Measurements from ENCODE around the gene PTTG1IP. TPM values are rescaled to one million over a fixed set of nuclear protein-coding genes. Genes with fewer than 3 reads are reported as not detected.
"Not testable (repeated sequence)": the region's sequence is repeated elsewhere in the genome, so short reads cannot be mapped to it uniquely, and the experiment has no call there.

PTTG1IP gene
- total RNA-seq, 1 donor from 2014 or later, result 172 TPM

- DNase-seq, result no peak
Measured at GRCh38 chr21:44881198-44881872, 7.8 kb upstream of the PTTG1IP start.

GRCh38 chr21:44880405-44881197, 7.1 kb upstream of the PTTG1IP start:
- no peak for DNase-seq

- not testable (repeated sequence) for DNase-seq
Measured at GRCh38 chr21:44879238-44879637, 5.7 kb upstream of the PTTG1IP start.

- no peak for DNase-seq
Measured at GRCh38 chr21:44878053-44878982, 4.8 kb upstream of the PTTG1IP start.

GRCh38 chr21:44876849-44877575, 3.5 kb upstream of the PTTG1IP start:
- no peak for DNase-seq

- DNase-seq, result peak; percentile 58
Measured at GRCh38 chr21:44875316-44875700, 1.8 kb upstream of the PTTG1IP start.

- DNase-seq, result peak; percentile 40
Measured at GRCh38 chr21:44874497-44875315, 1.2 kb upstream of the PTTG1IP start.

GRCh38 chr21:44874240-44874496, 678 bp upstream of the PTTG1IP start:
- DNase-seq, result no peak

- peak; percentile 36 for DNase-seq
Measured at GRCh38 chr21:44872649-44873355, 688 bp downstream of the PTTG1IP start.

GRCh38 chr21:44872323-44872648, 1.2 kb downstream of the PTTG1IP start:
- no peak for DNase-seq

- DNase-seq, result peak; percentile 33
Measured at GRCh38 chr21:44871576-44872269, 1.8 kb downstream of the PTTG1IP start.

- no peak for DNase-seq
Measured at GRCh38 chr21:44870748-44871495, 2.6 kb downstream of the PTTG1IP start.

GRCh38 chr21:44869781-44870747, 3.4 kb downstream of the PTTG1IP start:
- no peak for DNase-seq

- no peak for DNase-seq
Measured at GRCh38 chr21:44868707-44869106, 4.8 kb downstream of the PTTG1IP start.

GRCh38 chr21:44867999-44868700, 5.3 kb downstream of the PTTG1IP start:
- no peak for DNase-seq

- no peak for DNase-seq
Measured at GRCh38 chr21:44867464-44867863, 6.0 kb downstream of the PTTG1IP start.

- no peak for DNase-seq
Measured at GRCh38 chr21:44866780-44867179, 6.7 kb downstream of the PTTG1IP start.

All from tongue (tissue), 2 donors.